PC-9 (cell line): ENCODE data around the gene RASL12.

Source experiments
- EZH2 ChIP-seq: fragments of 200-600 bp; sonication (generic); IDR thresholded peaks from 2 replicates; pipeline ENCODE4 v1.8.0; 2017; ENCODE audit warnings: antibody characterized with exemption, low read depth
- TF ChIP-seq, protein P1 (sequence below): fragments of 200-600 bp; sonication (generic); conservative IDR thresholded peaks from 2 replicates; pipeline ENCODE4 v1.6.1; 2017; ENCODE audit warnings: mixed run types, antibody characterized with exemption, mild to moderate bottlenecking, moderate library complexity

DNA sequence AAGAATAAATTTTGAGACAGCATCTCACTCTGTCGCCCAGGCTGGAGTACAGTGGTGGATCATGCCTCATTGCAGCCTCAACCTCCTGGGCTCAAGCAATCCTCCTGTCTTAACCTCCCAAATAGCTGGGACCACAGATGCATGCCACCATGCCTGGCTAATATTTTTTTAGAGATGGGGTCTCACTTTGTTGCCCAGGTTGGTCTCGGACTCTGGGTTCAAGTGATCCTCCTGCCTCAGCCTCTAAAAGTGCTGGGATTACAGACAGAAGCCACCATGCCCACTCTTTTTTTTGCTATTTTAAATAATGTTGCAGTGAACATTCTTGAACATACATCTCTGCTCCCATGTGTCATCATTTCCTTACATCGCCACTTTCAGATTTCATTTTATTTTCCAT lies 29.4 kb downstream of the RASL12 start:
- TF ChIP-seq, protein P1, sequence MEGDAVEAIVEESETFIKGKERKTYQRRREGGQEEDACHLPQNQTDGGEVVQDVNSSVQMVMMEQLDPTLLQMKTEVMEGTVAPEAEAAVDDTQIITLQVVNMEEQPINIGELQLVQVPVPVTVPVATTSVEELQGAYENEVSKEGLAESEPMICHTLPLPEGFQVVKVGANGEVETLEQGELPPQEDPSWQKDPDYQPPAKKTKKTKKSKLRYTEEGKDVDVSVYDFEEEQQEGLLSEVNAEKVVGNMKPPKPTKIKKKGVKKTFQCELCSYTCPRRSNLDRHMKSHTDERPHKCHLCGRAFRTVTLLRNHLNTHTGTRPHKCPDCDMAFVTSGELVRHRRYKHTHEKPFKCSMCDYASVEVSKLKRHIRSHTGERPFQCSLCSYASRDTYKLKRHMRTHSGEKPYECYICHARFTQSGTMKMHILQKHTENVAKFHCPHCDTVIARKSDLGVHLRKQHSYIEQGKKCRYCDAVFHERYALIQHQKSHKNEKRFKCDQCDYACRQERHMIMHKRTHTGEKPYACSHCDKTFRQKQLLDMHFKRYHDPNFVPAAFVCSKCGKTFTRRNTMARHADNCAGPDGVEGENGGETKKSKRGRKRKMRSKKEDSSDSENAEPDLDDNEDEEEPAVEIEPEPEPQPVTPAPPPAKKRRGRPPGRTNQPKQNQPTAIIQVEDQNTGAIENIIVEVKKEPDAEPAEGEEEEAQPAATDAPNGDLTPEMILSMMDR: no peak
- no peak for TF ChIP-seq EZH2
